H9 (cell line): Measurements from ENCODE around the gene ALDH1A3. TPM values are rescaled to one million over a fixed set of nuclear protein-coding genes. Genes with fewer than 3 reads are reported as not detected.

Experiments used
- DNase-seq: peaks from one replicate; pipeline ENCODE4 v3.0.0-alpha.2; 2017
- H2AFZ ChIP-seq: one replicate; pipeline ENCODE4 v1.6.1; 2013; ENCODE audit warnings: mild to moderate bottlenecking, low read length, control low read depth, moderate library complexity
- H2AK5ac ChIP-seq: 2 replicates; pipeline ENCODE4 v1.6.1; 2013; ENCODE audit warnings: low read length, control low read depth, mixed read lengths; ENCODE audit not compliant: insufficient read length
- H2BK120ac ChIP-seq: one replicate; pipeline ENCODE4 v1.6.1; 2013; ENCODE audit warnings: low read depth, mild to moderate bottlenecking, low read length, control low read depth, inconsistent platforms; ENCODE audit not compliant: poor library complexity, severe bottlenecking
- H2BK12ac ChIP-seq: 2 replicates; pipeline ENCODE4 v1.6.1; 2013; ENCODE audit warnings: low read length, control low read depth, mixed read lengths, low read depth; ENCODE audit not compliant: insufficient read length
- H2BK15ac ChIP-seq: 2 replicates; pipeline ENCODE4 v1.6.1; 2013; ENCODE audit warnings: low read depth, low read length, control low read depth
- H2BK20ac ChIP-seq: one replicate; pipeline ENCODE4 v1.6.1; 2013; ENCODE audit warnings: low read depth, mild to moderate bottlenecking, low read length, control low read depth, inconsistent platforms; ENCODE audit not compliant: poor library complexity, severe bottlenecking
- H2BK5ac ChIP-seq: 2 replicates; pipeline ENCODE4 v1.6.1; 2013; ENCODE audit warnings: low read length, control low read depth, mixed read lengths; ENCODE audit not compliant: insufficient read length
- H3K14ac ChIP-seq: 2 replicates; pipeline ENCODE4 v1.6.1; 2013; ENCODE audit warnings: low read length, control low read depth; ENCODE audit not compliant: insufficient read depth
- H3K18ac ChIP-seq: 2 replicates; pipeline ENCODE4 v1.6.1; 2013; ENCODE audit warnings: low read depth, mild to moderate bottlenecking, mixed read lengths, low read length, control low read depth; ENCODE audit not compliant: insufficient read length
- H3K23ac ChIP-seq: 2 replicates; pipeline ENCODE4 v1.6.1; 2013; ENCODE audit warnings: low read length, control low read depth, mixed read lengths, low read depth; ENCODE audit not compliant: insufficient read length
- H3K23me2 ChIP-seq: 2 replicates; pipeline ENCODE4 v1.6.1; 2013; ENCODE audit warnings: low read depth, mild to moderate bottlenecking, mixed read lengths, low read length, control low read depth; ENCODE audit not compliant: insufficient read length, poor library complexity, severe bottlenecking
- H3K27ac ChIP-seq: 2 replicates; pipeline ENCODE4 v1.5.1; 2013; ENCODE audit warnings: low read length, control low read depth, mixed read lengths, low read depth; ENCODE audit not compliant: insufficient read length
- H3K27me3 ChIP-seq: 2 replicates; pipeline ENCODE4 v1.6.1; 2013; ENCODE audit warnings: low read length, control low read depth, inconsistent platforms; ENCODE audit not compliant: insufficient read depth
- H3K4ac ChIP-seq: 2 replicates; pipeline ENCODE4 v1.6.1; 2013; ENCODE audit warnings: low read depth, mild to moderate bottlenecking, control low read depth, inconsistent platforms, low read length, moderate library complexity
- H3K4me1 ChIP-seq: 2 replicates; pipeline ENCODE4 v1.6.1; 2013; ENCODE audit warnings: low read length, control low read depth, inconsistent platforms; ENCODE audit not compliant: insufficient read depth
- H3K4me2 ChIP-seq: 2 replicates; pipeline ENCODE4 v1.6.1; 2013; ENCODE audit warnings: low read length, control low read depth, mixed read lengths; ENCODE audit not compliant: insufficient read length, insufficient read depth
- H3K56ac ChIP-seq: 2 replicates; pipeline ENCODE4 v1.6.1; 2013; ENCODE audit warnings: low read depth, mild to moderate bottlenecking, mixed read lengths, low read length, control low read depth; ENCODE audit not compliant: insufficient read length
- H3K79me1 ChIP-seq: 2 replicates; pipeline ENCODE4 v1.6.1; 2013; ENCODE audit warnings: low read depth, mild to moderate bottlenecking, moderate library complexity, low read length, control low read depth, inconsistent platforms; ENCODE audit not compliant: insufficient read depth, poor library complexity, severe bottlenecking
- H3K79me2 ChIP-seq: 2 replicates; pipeline ENCODE4 v1.6.1; 2013; ENCODE audit warnings: low read length, control low read depth, inconsistent platforms; ENCODE audit not compliant: insufficient read depth
- H3K9ac ChIP-seq: 2 replicates; pipeline ENCODE4 v1.6.1; 2013; ENCODE audit warnings: low read length, control low read depth, mixed read lengths; ENCODE audit not compliant: insufficient read length; ENCODE audit errors: extremely low read depth
- H3K9me3 ChIP-seq: one replicate; pipeline ENCODE4 v1.6.1; 2013; ENCODE audit warnings: low read depth, low read length, inconsistent platforms; ENCODE audit not compliant: control insufficient read depth
- H3T11ph ChIP-seq: one replicate; pipeline ENCODE4 v1.6.1; 2013; ENCODE audit warnings: mild to moderate bottlenecking, low read length, control low read depth, inconsistent platforms
- H4K20me1 ChIP-seq: one replicate; pipeline ENCODE4 v1.6.1; 2013; ENCODE audit not compliant: control insufficient read depth, insufficient read length, insufficient read depth
- H4K5ac ChIP-seq: 2 replicates; pipeline ENCODE4 v1.6.1; 2013; ENCODE audit warnings: low read depth, mild to moderate bottlenecking, mixed read lengths, low read length, control low read depth; ENCODE audit not compliant: insufficient read length
- H4K8ac ChIP-seq: replicated peaks from 2 replicates; pipeline ENCODE4 v1.6.1; 2013; ENCODE audit warnings: low read length, control low read depth, mixed read lengths, low read depth; ENCODE audit not compliant: insufficient read length
- H4K91ac ChIP-seq: 2 replicates; pipeline ENCODE4 v1.6.1; 2013; ENCODE audit warnings: low read depth, mild to moderate bottlenecking, moderate library complexity, mixed read lengths, low read length, control low read depth; ENCODE audit not compliant: insufficient read length
- H3K27ac Mint-ChIP-seq, 3 experiments: 2 replicates in 2 of 3; 3 replicates in 1 of 3; pipeline ENCODE4 v1.8.0; 2020 to 2021; ENCODE audit warnings: mixed read lengths in 3 of 3, mild to moderate bottlenecking in 1 of 3, moderate library complexity in 1 of 3
- H3K27me3 Mint-ChIP-seq: 2 replicates; pipeline ENCODE4 v1.8.0; 2021; ENCODE audit warnings: low read depth, mild to moderate bottlenecking, moderate library complexity, mixed read lengths
- H3K36me3 Mint-ChIP-seq, 3 experiments: 2 replicates in 2 of 3; 3 replicates in 1 of 3; pipeline ENCODE4 v1.8.0; 2020 to 2021; ENCODE audit warnings: low read depth in 3 of 3, mixed read lengths in 3 of 3; ENCODE audit not compliant: insufficient read depth in 1 of 3
- H3K4me1 Mint-ChIP-seq, 2 experiments: 2 replicates each; pipeline ENCODE4 v1.8.0; 2020; ENCODE audit warnings: mixed read lengths in 2 of 2
- H3K4me3 Mint-ChIP-seq, 2 experiments: 2 replicates in 1 of 2; 3 replicates in 1 of 2; pipeline ENCODE4 v1.8.0; 2020 to 2021; ENCODE audit warnings: mild to moderate bottlenecking in 2 of 2, mixed read lengths in 2 of 2, moderate library complexity in 1 of 2
- H3K9me3 Mint-ChIP-seq, 2 experiments: 2 replicates in 1 of 2; 3 replicates in 1 of 2; pipeline ENCODE4 v1.8.0; 2020; ENCODE audit warnings: mild to moderate bottlenecking in 2 of 2, mixed read lengths in 2 of 2, moderate library complexity in 1 of 2
- WGBS: extraction: QIAGEN DNeasy Blood & Tissue Kit; methylation state at CpG from one replicate; pipeline ENCODE4 v1.1.7; 2013; ENCODE audit warnings: missing lambda C conversion rate, low lambda C conversion rate, mixed read lengths; ENCODE audit not compliant: insufficient read length; ENCODE audit errors: extremely low coverage; 5-methylcytosine and 5-hydroxymethylcytosine counted together
- total RNA-seq: library from RNA; stranded (reverse); gene quantifications from 2 replicates; pipeline ENCODE4 v1.2.1, GENCODE V29; 2021
- TF ChIP-seq, protein P1 (sequence below): fragments of 200-600 bp; sonication (generic); conservative IDR thresholded peaks from 3 replicates; pipeline ENCODE4 v1.8.0; 2021; ENCODE audit warnings: antibody characterized with exemption, mild to moderate bottlenecking

ALDH1A3 gene
- total RNA-seq, 1 experiment from 2014 or later = 9.2 TPM

DNA sequence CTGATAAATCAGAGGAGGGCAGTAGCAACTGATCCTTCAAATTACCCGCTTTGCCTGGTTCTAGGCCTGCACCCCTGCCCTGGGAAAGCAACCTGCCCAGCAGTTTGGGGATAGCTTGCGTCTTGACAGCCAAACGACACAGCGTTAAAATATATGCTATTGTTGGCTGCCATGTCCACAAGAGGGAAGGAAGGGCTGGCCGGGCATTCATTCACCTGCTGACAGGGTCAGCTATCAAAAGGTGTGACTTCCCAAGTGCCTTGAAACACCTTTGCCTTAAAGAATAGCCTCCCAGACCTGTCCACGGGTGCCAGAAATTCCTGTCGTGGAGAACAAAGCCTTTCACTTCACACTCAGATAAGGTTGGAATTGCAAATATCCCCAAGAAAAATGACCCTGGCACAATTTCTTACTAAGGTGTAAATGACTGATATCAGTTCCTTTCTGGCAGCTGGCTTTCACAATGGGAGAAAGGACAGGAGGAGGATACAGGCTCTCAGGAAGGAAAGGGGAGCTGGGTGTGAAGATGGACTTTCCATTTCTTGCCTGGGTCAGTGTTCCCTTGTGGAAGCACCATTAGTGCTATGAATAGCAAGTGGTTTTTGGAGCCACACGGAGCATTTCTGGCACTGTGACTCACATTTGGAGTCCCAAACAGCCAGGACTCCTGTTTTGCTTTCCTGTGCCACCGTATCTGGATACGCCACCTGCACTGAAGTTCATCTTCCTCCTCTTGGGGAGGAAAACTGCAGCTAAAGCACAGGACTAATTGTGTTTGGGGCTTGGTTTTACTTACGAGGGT lies 19.2 kb downstream of the ALDH1A3 start:
- H2BK120ac ChIP-seq = no peak overlapping the region
- H3K4me1 Mint-ChIP-seq = peaks cover 7 to 17% of the 10 kb centered on the region in 2 experiments
- no peak overlapping the region for H3K56ac ChIP-seq
- H3K9me3 ChIP-seq = no peaks in the 10 kb centered on the region
- WGBS = no CpG with 5 or more reads among the region's 11 CpGs
- no peak overlapping the region for H3K9ac ChIP-seq
- DNase-seq = no peak
- H3K36me3 Mint-ChIP-seq = peaks cover 0 to 26% (median 2%) of the 10 kb centered on the region in 3 experiments; a peak in 3 of 7 replicates
- H3K4me3 Mint-ChIP-seq = no peak overlapping the region
- no peaks in the 10 kb centered on the region for H4K20me1 ChIP-seq
- H2BK12ac ChIP-seq = no peak overlapping the region
- H2AK5ac ChIP-seq = no peak overlapping the region
- no peaks in the 10 kb centered on the region for H3K4me1 ChIP-seq
- no peak overlapping the region for H4K5ac ChIP-seq
- no peak overlapping the region for H3K4ac ChIP-seq
- H3K27ac Mint-ChIP-seq = peak overlapping the region in 1 of 3 experiments; percentile 22; a peak in 1 of 7 replicates
- H2BK5ac ChIP-seq = no peak overlapping the region
- no peaks in the 10 kb centered on the region for H3K9me3 Mint-ChIP-seq
- H3K14ac ChIP-seq = no peak overlapping the region
- H2BK20ac ChIP-seq = no peak overlapping the region
- H3T11ph ChIP-seq = no peak overlapping the region
- H4K8ac ChIP-seq = no peak overlapping the region
- no peaks in the 10 kb centered on the region for H3K27me3 ChIP-seq
- H3K18ac ChIP-seq = no peak overlapping the region
- H2BK15ac ChIP-seq = no peak overlapping the region
- no peaks in the 10 kb centered on the region for H3K23me2 ChIP-seq
- H4K91ac ChIP-seq = no peak overlapping the region
- no peak overlapping the region for H3K23ac ChIP-seq
- no peak overlapping the region for H2AFZ ChIP-seq
- no peaks in the 10 kb centered on the region; the same call in 1 of the 2 replicates for H3K27me3 Mint-ChIP-seq
- H3K79me2 ChIP-seq = no peaks in the 10 kb centered on the region
- no peak overlapping the region for H3K27ac ChIP-seq
- TF ChIP-seq, protein P1, sequence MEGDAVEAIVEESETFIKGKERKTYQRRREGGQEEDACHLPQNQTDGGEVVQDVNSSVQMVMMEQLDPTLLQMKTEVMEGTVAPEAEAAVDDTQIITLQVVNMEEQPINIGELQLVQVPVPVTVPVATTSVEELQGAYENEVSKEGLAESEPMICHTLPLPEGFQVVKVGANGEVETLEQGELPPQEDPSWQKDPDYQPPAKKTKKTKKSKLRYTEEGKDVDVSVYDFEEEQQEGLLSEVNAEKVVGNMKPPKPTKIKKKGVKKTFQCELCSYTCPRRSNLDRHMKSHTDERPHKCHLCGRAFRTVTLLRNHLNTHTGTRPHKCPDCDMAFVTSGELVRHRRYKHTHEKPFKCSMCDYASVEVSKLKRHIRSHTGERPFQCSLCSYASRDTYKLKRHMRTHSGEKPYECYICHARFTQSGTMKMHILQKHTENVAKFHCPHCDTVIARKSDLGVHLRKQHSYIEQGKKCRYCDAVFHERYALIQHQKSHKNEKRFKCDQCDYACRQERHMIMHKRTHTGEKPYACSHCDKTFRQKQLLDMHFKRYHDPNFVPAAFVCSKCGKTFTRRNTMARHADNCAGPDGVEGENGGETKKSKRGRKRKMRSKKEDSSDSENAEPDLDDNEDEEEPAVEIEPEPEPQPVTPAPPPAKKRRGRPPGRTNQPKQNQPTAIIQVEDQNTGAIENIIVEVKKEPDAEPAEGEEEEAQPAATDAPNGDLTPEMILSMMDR = no peak
- no peaks in the 10 kb centered on the region for H3K79me1 ChIP-seq
- H3K4me2 ChIP-seq = no peak overlapping the region
